Breast epithelium (tissue), 3 donors: ENCODE data around the gene ABLIM2.

ENCODE experiments used
- POLR2A ChIP-seq: fragments of 450-650 bp; IDR thresholded peaks from one replicate; pipeline ENCODE4 v1.6.1; 2016; ENCODE audit warnings: antibody characterized with exemption, mild to moderate bottlenecking, moderate library complexity
- TF ChIP-seq, protein P1 (sequence below), 3 donors: fragments of 450-650 bp; IDR thresholded peaks; one replicate each; pipeline ENCODE4 v1.5.1; 2016 to 2017; ENCODE audit warnings: antibody characterized with exemption in 3 of 3, mild to moderate bottlenecking in 3 of 3, moderate library complexity in 3 of 3

GRCh38 chr4:8205749-8206611 lies 47.4 kb upstream of the ABLIM2 start:
- TF ChIP-seq, protein P1, sequence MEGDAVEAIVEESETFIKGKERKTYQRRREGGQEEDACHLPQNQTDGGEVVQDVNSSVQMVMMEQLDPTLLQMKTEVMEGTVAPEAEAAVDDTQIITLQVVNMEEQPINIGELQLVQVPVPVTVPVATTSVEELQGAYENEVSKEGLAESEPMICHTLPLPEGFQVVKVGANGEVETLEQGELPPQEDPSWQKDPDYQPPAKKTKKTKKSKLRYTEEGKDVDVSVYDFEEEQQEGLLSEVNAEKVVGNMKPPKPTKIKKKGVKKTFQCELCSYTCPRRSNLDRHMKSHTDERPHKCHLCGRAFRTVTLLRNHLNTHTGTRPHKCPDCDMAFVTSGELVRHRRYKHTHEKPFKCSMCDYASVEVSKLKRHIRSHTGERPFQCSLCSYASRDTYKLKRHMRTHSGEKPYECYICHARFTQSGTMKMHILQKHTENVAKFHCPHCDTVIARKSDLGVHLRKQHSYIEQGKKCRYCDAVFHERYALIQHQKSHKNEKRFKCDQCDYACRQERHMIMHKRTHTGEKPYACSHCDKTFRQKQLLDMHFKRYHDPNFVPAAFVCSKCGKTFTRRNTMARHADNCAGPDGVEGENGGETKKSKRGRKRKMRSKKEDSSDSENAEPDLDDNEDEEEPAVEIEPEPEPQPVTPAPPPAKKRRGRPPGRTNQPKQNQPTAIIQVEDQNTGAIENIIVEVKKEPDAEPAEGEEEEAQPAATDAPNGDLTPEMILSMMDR (IDR thresholded peaks at IDR 0.05): no peak
- TF ChIP-seq POLR2A: no peak
